Breast epithelium (tissue), 3 donors: ENCODE data around the gene HSD3B2.

Source experiments
- CTCF ChIP-seq, 3 donors: fragments of 450-650 bp; IDR thresholded peaks; one replicate each; pipeline ENCODE4 v1.5.1; 2016 to 2017; ENCODE audit warnings: antibody characterized with exemption in 3 of 3, mild to moderate bottlenecking in 3 of 3, moderate library complexity in 3 of 3
- POLR2A ChIP-seq: fragments of 450-650 bp; IDR thresholded peaks from one replicate; pipeline ENCODE4 v1.6.1; 2016; ENCODE audit warnings: antibody characterized with exemption, mild to moderate bottlenecking, moderate library complexity

- no peak for TF ChIP-seq CTCF (IDR thresholded peaks at IDR 0.05)
- no peak for TF ChIP-seq POLR2A
Measured at GRCh38 chr1:119431836-119432235, 16.9 kb downstream of the HSD3B2 start.
